SK-N-SH treated with all-trans-retinoic acid at 6 μM for 48 hours (cell line): ENCODE data around the gene CRHR1.

Experiments
- BACH2 ChIP-seq: fragments of 250-450 bp; sonication (Bioruptor Pico); IDR thresholded peaks from 2 replicates; pipeline ENCODE4 v1.9.0; 2021; ENCODE audit warnings: mild to moderate bottlenecking, borderline replicate concordance
- CREB5 ChIP-seq: fragments of 250-450 bp; sonication (Bioruptor Pico); IDR thresholded peaks from 2 replicates; pipeline ENCODE4 v1.5.1; 2020; ENCODE audit warnings: low read depth, mild to moderate bottlenecking, moderate library complexity
- TF ChIP-seq, protein P1 (sequence below): fragments of 250-450 bp; sonication (Bioruptor Pico); IDR thresholded peaks from 2 replicates; pipeline ENCODE4 v1.8.0; 2020; ENCODE audit warnings: mild to moderate bottlenecking, moderate library complexity, borderline replicate concordance

DNA sequence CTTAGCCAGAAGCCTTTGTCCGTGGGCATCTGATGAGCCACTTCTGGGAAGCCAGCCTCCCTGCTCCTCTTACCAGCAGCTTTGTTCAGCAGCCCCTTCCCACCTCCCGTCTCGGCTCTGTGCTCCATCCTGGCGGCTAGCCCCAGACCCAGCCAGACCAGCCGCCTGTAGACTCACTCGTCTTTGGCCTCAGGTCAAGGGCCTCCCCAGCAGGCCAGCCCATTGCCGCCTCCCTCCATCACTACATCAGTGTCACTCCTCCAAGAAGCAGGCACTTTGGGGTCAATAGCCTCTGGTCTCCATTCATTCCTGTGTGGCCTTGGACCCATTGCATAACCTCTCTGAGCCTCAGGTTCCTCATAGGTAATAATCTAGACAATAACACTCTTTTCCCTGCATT lies 20.9 kb upstream of the CRHR1 start:
- TF ChIP-seq CREB5 (CRISPR knock-in tag) (no peak), BACH2 (no peak)
- TF ChIP-seq, protein P1, sequence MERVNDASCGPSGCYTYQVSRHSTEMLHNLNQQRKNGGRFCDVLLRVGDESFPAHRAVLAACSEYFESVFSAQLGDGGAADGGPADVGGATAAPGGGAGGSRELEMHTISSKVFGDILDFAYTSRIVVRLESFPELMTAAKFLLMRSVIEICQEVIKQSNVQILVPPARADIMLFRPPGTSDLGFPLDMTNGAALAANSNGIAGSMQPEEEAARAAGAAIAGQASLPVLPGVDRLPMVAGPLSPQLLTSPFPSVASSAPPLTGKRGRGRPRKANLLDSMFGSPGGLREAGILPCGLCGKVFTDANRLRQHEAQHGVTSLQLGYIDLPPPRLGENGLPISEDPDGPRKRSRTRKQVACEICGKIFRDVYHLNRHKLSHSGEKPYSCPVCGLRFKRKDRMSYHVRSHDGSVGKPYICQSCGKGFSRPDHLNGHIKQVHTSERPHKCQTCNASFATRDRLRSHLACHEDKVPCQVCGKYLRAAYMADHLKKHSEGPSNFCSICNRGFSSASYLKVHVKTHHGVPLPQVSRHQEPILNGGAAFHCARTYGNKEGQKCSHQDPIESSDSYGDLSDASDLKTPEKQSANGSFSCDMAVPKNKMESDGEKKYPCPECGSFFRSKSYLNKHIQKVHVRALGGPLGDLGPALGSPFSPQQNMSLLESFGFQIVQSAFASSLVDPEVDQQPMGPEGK (CRISPR knock-in tag): no peak
